ENCODE measurements around the gene C3orf52.

C3orf52 gene

DNA sequence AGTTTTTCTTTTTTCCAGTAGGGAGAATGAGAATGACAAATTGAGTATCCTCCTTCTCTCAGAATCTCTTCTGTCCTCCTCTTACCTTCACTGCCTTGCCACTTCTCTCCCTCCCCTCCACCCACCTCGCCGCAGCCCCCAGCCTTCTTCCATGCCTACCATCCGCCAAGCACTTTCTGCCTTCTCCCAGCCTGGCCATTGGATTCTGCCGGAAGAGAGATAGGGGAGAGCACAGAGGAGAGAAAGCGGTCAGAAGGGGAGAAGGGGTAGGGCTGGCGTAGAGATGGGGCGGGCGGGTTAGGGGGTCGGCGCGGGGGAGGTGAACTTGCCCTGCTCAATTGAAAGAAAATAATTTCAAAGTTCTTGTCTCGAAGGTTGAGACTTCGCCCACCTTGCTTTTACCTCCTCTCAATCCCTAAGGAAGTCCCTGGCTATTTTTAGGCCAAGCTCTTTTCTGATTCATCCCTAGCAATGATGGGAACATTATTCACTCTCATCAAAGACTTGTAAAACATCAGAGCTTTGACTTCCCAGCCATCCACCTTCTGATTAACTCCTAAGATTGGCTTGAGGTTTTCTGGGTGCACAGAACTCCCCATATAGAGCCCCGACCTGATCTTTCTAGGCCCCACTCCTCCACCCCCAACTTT lies 811 bp downstream of the C3orf52 start:
- DNase-seq, result no peak

DNA sequence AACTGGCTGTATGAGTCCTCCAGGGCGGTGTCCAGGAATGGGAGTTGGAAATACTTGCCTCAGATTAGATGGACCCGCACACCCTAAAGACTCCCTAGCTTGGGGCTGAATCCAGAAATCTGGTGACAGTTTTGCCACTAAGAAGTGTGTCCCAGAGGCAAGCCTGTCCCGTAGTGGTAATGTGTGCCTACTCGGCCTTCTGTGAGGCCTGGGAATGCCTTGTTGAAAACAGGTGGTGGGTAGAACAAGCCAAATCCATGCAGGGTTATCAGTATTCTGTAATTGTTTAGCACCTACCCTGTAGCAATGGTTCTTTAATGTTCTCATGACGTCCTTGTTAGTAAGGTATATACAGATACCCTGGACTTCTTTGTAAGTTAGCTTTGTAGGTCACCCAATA lies 1.6 kb downstream of the C3orf52 start:
- no peak for DNase-seq

DNA sequence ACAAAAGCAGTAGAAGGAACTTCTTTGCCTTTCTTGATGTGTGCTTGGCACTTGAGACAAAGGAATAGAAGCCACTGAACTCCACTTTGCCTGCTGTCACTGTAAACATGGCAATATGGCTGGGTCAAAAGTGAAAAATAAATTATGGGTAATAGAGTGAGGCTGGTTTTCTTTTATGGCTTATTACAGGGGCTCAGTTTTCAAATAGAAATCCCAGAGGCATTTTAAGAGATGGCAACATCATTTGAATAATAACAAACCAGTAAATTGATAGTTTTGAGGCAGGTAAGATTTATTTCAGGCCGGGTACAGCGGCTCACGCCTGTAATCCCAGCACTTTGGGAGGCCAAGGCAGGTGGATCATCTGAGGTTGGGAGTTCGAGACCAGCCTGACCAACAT lies 2.8 kb downstream of the C3orf52 start:
- no peak for DNase-seq

DNA sequence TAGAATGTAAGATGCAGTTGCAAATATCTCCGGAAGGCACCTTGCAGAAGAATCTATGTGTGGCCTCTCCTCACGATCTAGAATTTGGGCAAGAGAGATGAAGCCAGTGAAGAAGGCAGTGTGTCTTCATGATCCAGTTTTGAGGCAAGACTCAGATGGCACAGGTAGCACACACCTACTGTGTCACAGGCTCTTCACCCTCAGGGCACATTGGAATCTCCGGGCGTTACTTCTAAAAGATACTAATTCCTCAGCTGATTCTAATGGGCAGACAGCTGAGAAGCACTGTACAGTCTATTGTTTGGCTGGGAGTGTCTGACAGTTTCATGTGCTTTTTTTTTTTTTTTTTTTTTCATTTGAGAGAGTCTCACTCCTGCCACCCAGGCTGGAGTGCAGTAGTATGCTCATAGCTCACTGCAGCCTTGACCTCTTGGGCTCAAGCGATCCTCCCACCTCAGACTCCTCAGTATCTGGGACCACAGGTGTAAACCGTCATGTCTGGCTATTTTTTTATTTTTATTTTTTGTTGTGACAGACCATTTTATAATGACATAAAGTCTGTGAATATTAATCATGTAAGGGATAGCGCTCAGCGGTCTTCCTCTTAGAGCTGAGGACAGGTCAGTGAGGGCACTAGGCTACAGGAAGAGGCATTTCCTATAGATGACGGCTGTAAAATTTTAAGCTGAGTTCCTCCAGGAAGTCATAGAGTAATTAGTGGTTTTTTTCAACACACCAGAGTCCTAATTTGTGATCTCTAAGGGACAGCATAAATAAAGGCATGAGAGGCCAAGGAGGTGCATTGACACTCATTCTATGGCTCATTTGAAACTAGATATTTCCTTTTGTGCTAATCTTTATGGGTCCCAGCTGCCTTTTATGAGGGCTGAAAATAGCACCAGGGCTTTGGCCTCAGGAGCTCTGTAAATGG lies 4.0 kb downstream of the C3orf52 start:
- DNase-seq, result no peak

DNA sequence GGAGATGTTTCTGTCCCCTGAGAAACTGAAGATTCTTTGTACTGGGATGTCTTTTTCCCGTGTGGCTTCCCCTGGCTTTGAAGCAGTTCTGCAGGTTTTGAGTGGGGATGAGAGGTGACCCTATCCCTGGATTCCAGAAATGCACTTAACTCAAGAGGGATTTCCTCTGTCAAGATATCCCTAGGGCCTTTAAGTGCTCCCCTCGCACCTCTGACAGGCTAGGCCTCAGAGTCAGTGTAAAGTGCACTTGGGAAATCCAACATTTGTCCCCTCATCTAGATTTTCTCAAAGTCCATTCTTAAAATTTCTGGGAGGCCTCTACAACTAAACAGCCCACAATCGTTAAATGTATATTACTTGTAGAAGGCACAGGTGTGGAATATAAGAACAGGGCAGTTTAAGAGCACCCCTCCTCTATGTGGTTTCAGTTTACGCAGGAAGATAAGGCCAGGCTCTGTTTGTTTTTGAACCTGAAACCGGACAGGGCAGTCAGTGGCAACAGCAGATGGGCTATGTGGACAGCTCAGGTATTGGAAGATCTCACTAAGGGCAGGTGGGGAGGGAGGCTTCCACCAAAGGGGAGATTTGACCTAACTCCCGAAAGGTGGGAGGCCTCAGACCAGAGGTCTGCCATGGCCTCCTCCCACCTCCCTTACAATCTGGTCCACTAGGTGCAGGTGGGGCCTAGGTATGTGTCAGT lies 4.8 kb downstream of the C3orf52 start:
- DNase-seq, result no peak

DNA sequence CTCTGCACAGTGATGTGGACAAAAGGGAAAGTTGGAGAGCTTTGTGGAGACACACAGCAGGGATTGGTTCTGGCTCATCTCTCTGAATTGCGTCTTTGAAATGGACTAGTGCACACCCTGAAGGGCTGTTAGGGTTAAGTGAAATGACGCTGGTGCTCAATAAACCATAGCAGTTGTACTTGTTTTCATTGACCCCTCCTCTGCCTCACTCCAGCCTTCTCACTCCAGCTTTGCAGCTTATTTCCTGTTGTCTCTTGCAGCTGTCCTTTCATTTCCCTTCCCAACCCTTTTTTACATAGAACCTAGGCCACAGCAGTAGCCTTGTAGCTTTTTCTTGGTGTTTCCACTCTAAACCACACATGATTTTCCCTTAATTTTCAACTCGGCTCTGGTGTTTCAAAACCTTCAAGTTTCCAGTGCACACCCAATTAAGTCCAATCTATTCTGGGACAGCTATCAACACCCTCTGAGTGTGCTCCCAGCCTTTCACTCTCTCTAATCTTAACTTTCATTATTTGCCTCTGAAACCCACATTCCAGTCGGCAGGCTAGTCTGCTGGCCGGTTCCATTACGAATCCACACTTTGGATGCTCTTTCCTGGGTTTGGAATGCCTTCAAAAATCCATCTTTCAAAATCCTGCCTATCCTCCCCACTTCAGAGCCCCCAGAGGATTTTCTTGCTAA lies 6.4 kb downstream of the C3orf52 start:
- no peak for DNase-seq

DNA sequence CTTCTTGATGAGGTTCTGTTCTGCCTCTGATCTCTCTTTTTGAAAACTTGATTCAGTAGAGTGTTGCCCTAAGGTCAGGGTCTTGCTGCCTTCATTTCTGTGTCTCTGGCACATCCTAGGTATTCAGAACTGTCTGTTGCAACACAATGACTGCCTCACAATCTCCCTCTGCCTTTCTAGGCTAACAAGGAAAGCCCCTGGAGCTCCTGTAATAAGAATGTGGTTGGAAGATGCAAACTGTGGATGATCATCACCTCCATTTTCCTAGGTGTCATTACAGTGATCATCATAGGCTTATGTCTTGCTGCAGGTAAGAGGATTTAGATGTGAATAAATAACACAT lies 7.0 kb downstream of the C3orf52 start:
- DNase-seq, result no peak

DNA sequence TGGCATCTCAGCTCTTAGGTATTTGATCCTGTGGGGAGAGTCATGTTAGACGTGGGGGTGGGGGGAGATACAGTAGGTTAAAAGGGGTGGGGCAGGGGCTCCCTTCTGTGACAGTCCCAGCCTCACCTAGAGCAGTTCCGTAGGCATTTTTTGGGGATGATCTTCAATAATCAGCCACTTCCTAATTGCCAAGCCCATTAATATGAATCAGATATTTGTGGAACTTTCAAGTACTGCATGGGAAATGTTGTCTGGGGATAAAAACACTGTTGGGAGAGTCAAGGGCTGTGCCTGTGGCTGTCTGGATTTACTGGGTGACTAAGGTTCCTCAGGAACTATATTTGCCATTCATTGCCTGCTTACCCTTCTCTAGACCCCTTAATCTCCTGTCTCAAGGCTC lies 9.5 kb downstream of the C3orf52 start:
- no peak for DNase-seq

DNA sequence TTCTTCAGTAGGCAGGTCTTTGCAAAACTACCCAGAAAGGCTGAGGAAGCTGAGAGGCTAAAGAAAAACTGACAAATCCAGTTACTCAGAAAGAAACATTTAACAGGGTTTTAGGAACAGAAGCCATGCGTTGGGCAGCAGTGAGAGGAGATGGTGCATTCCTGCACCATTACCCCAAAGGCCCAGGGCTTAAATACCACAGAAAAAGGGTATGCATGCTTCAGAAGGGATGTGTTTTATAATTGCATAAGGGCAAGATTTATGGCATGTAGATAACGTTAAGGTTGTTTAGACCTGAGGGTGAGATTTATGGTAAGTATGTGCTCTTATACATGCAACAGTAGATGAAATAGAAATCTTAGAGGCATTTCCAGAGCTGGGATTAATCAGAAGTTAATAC lies 10.0 kb downstream of the C3orf52 start:
- no peak for DNase-seq

DNA sequence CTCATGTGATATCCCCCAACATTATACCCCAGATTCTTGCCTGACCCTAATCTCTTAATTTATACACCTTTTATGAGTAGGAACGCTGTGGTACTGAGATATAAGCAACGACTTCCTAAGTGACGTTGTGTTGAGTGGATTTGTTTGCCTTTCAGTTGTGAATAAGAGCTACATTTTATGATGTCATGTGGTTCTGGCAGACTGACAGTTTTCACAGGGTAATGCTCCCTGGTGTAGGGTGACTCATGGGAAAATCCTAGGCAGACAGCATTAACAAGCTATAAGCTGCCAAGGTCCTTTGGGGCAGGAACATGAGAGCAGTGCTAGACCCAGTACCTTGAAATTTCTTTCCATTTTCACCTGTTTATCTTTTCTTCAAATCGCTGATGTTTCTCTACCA lies 11.2 kb downstream of the C3orf52 start:
- no peak for DNase-seq

DNA sequence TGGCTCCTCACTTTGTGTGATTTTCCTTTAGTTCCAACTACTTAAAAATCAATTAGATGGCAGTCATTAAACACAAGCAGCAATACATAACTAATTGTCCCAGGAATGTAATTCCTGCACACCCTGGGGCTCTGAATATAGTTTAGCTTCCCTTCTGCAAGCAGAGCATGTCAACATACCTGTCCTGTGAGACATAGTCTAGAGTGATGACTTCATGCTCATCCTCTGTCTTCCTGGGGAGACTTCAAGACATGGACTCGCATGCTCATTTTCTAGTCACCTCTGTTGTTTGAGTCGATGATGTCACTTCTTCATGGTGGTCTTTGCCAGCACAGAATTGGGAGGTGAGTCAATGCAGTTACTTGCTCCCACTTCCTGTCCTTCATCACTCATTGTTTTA lies 15.7 kb downstream of the C3orf52 start:
- DNase-seq, result no peak

DNA sequence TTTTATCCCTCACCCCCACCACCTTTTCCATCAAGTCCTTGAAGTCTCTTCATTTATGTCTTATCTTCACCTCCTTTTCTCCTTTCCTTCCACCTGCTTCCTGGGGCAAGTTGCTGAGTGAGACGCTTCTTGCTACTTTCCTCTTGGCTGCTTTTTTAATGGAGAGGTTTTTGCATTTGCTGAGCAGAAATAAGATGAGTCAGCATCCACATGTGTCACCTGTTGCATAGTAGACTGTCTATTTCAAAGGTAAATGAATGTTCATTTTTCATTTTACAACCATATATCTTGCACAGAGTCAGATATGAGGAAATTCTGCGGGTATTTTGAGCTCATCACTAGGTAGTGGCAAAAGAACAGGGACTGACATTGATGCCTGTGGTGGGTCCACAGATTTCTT lies 18.6 kb downstream of the C3orf52 start:
- DNase-seq, result no peak

DNA sequence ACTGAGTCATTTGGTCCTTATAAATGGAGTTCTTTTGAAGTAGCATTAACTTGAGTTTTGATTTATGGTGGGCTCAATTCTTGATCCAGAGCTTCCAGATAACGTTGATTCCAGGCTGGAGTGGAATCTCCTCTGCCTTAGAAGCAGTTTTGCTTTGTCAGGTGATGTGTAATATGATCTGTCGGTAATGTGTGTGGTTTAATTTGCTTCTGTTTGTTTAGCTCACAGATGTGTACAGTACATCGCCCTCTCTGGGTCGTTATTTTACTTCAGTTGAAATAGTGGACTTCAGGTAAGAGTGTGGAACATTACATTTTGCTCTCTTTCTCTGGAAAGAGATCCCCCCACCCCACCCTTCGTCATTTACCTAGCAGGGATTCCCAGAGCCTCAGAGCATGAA lies 23.1 kb downstream of the C3orf52 start:
- no peak for DNase-seq

DNA sequence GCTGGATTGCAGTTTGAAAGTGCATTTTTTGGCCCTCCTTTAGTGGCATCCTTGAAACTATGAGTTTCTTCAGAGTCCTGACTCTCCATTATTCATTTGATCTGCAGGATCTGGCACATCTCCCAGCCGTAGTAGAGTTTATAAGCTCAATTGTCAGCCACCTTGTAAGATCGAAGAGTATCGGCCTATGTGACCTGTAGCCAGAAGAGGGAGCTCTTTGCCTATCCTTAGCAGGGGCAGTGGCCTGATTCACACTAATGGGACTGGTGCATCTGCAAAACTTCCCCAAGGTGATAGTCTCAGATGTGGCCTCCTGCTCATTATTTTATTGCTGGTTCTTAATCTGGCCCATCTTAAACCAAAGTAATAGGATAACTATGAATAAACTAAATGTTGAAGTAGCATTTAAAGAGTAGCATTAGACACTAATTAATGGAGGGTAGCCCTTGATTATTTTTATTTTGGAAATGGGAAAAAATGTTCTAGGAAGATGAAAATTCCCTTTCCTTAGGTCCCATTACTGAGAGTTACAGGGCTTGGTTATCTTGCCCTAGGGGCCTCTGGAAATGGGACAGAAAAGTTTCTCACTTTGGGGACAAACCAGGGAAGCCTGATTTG lies 25.7 kb downstream of the C3orf52 start:
- DNase-seq, result peak; percentile 45

DNA sequence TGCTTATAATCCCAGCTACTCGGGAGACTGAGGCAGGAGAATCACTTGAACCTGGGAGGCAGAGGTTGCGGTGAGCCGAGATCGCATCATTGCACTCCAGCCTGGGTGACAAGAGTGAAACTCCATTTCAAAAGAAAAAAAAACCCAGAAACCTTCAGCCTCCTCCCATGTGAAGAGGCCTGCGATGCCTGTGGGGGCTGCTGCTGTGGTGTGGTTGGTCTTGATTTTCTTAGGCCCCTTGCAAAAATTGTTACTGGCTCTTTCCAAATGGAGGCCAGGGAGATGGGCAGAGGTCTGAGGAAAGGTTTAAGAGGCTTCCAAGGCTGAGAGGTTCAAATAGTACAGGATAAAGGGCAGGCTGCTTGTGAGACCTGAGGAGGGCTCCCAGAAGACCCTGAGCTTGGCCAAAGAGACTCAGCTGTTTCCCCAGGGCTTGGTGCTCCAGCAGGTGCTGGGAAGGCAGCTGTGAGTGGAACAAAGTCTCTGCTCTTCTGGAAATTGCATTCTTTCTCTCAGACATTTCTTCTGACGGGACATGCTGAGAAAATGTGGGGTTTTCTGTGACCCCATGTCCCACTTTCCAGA lies 28.5 kb downstream of the C3orf52 start:
- no peak for DNase-seq

DNA sequence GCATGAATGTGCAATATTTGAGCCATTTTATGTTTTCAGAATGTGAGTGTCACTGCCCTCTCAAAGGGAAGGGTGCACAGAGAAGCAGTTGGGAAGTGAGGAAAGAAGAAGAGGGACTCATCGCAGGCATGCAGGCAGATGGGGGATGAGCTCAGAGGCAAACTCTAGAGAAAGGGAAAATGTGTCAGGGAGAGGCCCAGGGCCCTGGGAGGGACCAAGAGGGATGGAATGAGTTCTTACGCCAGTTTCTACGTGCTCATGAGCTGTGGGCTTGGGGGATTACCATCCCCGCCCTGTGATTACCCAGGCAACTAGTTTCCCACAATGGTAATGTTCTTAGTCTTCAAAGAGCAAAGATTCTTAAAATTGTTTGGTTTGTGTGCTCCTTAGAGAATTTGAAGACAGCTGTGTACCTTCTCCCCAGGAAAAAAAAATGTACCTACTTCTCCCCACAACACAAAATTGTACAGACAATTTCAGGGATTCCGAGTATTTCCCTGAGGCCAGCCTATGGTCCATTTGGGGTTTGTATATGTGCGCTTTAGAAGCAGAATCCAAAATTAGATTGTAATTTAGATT lies 29.1 kb downstream of the C3orf52 start:
- DNase-seq, result no peak

DNA sequence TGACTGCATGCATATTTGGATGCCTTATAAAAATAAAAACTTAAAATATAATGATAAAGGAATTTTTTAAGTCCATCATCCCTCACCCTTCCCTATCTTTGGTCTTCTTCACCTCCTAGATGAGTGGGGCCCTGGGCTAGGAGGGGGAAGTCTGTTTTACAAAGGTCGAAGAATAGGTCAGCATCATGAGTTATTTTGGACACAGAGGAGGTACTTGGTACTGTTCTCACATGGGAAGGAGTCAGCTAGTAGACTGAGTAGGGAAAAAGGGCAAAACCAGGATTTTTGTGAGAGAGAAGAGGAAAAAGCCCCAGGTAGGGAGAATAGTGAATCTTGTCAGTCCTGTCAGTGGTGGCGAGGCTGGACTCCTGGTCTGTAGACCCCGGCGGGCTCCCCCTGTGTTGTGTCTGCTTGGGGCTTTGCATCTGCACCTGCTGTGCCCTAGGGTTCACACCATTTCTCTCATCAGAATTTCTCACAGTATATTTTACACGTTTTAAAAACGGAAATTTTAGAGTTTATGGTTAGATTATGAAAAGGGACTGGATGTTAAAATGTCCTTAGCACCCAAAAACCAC lies 29.7 kb downstream of the C3orf52 start:
- no peak for DNase-seq

DNA sequence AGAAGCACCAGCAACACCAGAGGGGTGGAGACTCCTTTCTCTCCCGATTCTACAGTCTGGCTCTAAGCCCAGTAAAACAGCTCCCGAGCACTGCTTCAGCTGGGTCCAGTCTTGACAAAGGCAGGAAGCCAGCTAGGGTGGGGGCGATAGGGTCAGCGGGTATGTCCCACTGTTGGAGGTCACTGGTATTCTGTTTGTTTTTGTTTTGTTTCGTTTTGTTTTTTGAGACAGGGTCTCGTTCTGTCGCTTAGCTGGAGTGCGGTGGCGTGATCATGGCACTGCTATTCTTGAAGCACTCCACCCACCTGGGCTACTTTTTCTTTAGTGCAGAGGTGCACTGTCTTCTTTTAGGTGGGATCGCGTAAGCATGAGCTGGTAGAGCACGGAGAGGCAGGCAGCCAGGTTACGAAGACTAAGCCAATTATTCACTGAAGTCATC lies 30.6 kb downstream of the C3orf52 start:
- no peak for DNase-seq

DNA sequence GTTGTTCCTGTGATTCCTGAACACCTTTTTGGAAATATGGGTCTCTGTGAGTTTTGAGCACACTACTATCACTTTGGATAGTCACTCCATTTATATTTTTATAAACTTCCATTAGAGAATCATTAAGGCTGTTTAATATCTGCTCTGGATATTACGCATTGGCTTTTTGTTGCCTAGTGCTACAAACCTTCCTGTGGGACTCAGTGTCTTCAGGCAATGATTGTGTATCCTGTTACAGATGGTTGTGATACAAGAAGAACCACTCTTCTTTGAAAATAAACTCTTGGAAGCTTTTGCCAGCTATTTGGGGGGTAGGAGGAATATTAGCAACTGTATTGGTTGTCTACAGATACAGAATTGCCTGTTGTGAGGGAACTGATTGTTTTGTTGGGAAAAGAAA lies 31.2 kb downstream of the C3orf52 start:
- DNase-seq, result no peak

DNA sequence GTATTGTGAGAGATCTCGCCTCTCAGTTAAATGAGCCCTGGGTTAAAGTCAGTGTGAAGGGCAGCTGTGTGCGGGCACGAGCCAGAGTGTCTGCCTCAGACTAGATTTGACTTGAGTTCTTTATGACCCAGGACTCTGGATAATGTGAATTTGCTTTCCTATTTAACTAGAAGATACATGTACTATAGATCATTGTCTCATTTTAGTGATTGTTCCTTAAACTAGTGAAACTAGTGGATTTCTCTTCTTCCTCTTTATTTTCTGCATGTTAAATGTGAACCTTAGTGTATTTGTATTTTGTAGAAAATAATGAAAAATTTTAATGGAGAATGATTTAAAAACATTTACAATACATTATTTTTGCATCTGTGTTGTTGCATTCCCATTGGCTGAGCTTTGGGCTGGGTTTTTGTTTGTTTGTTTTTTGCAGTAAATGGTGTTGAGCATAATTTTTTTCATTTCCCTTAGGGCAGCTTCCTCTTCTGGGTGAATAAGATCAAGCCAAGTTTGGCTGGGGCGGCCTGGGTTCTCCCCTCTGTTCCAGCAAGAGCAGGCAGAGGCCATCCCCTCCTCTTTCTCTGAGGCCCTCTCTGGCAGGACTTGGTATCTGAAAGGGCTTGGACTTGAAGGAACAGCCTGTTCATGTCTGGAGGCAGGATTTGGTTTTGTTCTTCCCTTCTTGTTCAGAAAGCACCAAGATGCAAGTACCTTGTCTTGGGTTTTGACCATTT lies 31.8 kb downstream of the C3orf52 start:
- DNase-seq, result peak; percentile 22

Data from GDM1 (cell line).